SW 1271 (cell line): ENCODE results near the gene RITA1.

Experiments used
- DNase-seq, 2 experiments: peaks; one replicate each; lab custom pipeline; 2025; lab: John Stamatoyannopoulos, UW

Gene RITA1

DNA sequence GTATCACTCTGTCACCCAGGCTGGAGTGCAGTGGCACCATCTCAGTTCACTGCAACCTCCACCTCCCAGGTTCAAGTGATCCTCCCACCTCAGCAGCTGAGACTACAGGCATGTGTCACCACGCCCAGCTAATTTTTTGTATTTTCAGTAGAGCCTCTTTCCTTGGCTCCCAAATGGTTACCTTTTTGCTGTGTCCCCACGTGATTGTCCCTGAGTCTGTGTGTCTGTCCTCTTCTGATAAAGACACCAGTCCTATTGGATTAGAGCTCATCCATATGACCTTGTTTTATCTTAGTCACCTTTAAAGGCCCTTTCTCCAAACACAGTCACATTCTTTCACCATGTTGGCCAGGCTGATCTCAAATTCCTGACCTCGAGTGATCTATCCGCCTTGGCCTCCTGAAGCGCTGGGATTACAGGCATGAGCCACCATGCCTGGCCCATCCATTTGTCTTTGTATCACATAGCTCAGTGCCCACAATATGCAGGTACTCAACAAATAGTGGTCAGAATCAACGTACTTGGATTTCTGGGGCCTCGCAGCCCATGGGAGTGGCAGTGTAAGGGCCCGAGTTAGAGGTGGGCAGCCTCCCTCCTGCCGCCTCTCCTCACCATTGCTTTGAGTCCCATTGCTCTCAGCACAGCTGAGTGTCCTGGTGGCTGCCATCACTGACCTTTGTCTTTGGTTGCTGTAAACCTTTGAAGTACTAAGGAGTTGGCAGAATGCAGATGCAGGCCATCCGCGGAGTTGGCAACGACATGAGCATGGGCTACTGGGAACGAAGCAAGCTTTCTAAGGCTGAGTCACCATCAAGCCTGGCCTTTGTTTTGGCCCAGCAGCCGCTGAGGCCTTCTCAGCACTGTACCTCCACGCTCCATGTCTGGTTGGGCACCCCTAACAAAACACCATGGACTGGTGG is 45.1 kb downstream of the RITA1 start:
- no peak for DNase-seq

DNA sequence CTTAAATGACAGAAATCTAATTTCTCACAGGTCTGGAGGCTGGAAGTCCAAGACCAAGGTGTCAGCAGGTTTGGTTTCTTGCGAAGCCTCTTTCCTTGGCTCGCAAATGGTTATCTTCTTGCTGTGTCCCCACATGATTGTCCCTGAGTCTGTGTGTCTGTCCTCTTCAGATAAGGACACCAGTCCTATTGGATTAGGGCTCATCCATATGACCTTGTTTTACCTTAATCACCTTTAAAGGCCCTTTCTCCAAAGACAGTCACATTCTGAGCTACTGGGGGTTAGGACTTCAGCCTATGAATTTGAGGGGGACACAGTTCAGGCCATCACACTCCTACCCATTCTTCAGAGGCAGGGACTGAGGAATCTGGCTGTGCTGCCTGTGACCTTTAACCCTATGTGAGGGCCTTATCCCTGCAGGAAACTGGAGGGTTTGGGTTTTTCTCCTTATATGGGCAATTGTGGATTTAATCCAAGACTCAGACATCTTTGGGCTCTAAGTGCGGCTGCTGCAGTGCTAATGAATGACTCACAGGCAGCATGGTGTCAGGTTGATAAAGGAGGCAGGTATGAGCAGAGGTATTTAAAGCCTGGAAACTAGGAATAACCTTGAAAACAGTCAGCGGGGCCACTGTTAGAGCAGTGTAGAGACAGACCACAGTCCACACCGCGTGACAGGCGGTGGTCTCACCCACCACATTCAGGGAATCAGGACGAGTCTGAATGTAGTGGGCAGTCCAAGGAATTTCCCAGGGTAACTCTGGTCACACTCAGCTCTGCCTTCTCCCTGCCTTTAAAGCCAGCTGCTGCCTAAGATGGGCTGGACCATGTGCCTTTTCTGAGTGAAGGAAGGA is 45.9 kb downstream of the RITA1 start:
- DNase-seq, result peak in 1 of 2 experiments; percentile 36

DNA sequence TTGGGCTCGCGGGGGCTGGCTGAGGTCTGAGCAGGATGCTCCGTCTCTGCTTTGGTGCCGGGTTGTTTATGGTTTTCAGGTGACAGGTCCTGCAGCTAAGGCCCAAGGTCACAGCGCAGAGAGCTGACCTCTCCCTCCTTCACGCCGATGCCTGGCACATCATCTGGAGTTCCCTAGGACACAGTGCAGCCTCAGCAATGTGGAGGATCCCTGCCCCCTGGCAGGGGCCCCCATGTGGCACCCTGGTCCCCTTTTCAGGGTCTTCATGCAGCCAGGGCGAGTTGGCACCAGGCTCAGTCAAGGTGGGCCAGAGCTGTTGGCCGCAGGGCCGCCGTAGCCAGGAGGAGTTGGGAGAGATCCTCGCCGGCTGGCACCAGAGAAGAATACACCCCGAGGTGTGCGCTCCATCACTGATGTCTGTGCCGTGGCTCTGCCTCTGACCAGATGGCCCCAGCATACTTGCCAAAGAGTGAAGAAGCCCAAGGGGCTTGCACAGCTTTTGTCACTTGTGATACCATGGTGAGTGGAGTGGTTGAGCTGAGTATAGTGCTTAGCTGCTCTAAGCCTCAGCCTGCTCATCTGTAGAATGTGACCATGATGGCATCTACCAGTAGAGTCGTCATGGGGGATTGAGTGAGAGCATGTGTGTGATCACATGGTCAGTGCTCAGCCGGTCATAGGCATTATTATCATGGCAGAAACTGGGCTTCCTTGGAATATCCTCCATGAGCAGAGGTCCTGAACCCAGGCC is 46.7 kb downstream of the RITA1 start:
- no peak for DNase-seq

- DNase-seq, result no peak
Measured at GRCh38 chr12:113232840-113233585, 47.5 kb downstream of the RITA1 start.

GRCh38 chr12:113233967-113234366 is 48.4 kb downstream of the RITA1 start:
- no peak for DNase-seq

- DNase-seq, result no peak
Measured at GRCh38 chr12:113234483-113234882, 49.0 kb downstream of the RITA1 start.

DNA sequence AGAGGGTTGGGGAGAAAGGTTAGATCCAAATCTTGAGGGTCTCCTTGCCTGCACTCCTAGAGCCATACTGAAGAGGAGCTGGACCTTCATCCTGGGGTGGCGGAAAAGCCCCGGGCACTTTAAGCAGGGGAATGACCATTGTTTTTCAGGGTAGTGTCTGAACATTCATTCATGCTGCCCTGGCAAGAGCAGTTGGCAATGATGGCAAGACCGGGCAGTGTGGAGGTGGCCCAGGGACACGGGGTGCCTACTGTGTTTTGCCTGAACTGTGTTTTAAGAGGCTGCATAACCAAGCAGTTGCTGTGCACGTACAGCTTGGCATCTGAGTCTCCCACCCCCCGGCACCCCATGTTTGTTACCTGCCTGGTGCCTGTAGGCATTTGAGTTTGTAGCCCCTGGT is 50.5 kb downstream of the RITA1 start:
- DNase-seq, result no peak

DNA sequence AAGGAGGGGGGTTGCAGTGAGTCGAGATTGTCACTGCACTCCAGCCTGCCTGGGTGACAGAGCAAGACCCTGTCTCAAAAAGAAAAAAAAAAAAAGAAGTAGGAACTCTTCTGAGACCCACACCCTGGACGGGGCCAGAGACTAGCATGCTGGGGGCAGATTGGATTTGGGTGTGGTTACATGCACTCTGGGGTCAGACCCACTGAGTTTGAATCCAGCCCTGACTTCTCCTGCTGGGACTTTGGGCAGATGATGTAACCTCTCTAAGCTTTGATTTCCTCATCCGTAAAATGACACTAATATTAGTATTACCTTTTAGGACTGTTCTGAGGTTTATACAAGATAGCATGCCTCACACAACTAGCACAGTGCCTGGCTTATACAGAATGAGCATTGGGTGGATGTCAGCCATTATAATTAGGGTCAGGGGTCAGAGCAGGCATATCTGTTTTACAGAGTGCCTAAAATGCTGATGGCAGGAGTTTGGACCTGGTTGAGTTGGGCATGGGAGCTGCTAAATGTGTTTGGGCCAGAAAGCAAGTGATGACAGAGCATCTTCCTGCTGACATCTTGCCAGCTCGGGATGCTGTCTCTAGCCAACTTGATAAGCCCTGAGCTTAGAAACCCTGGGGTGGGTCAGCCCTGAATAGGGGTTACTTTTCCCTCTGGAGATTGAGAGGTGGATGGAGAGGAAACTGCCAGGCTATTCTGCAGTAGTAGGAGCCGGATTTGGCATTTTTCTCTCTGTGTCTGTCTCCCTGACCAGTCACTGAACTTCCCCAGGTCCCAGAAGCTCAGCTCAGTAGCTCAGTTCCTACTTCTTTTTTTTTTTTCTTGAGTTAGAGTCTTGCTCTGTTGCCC is 51.2 kb downstream of the RITA1 start:
- no peak for DNase-seq

GRCh38 chr12:113237748-113238147 is 52.2 kb downstream of the RITA1 start:
- DNase-seq, result no peak

DNA sequence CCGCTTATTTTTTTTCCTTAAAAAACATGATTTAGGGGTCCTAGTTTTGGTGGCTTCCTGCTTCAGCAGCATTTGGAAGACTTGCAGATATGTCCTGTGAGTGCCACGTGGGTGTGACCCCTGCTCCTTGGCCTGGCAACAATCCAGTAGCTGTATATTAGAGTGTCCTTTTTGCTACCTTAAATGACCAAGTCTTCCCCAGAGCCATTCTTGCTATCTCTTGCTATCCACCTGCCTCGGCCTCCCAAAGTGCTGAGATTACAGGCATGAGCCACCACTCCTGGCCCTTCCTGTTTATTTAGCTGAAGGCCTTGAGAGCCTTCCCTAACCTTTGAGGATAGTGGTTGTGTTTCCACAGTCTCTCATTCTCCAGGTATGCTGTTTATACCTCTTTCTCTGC is 52.8 kb downstream of the RITA1 start:
- no peak for DNase-seq

GRCh38 chr12:113239288-113239771 is 53.8 kb downstream of the RITA1 start:
- no peak for DNase-seq

- DNase-seq, result no peak
Measured at GRCh38 chr12:113239811-113240331, 54.4 kb downstream of the RITA1 start.

DNA sequence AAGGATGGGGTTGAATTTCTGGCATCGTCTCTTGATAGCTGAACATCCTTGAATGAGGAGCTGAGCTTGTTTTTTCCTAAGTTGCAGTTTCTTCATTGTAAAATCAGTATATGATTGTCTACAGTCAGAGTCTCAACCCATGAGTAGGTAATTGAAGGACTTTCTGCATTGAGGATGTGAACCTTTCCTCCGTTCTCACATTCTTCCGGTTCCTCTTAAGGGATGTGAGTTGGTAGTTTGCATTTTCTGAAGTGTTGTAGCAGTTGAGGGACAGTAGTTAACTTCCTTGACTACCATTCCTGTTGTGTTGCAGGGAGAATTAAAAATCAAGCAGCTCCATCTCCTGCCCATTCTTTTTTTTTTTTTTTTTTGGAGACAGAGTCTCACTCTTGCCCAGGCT is 54.9 kb downstream of the RITA1 start:
- no peak for DNase-seq

DNA sequence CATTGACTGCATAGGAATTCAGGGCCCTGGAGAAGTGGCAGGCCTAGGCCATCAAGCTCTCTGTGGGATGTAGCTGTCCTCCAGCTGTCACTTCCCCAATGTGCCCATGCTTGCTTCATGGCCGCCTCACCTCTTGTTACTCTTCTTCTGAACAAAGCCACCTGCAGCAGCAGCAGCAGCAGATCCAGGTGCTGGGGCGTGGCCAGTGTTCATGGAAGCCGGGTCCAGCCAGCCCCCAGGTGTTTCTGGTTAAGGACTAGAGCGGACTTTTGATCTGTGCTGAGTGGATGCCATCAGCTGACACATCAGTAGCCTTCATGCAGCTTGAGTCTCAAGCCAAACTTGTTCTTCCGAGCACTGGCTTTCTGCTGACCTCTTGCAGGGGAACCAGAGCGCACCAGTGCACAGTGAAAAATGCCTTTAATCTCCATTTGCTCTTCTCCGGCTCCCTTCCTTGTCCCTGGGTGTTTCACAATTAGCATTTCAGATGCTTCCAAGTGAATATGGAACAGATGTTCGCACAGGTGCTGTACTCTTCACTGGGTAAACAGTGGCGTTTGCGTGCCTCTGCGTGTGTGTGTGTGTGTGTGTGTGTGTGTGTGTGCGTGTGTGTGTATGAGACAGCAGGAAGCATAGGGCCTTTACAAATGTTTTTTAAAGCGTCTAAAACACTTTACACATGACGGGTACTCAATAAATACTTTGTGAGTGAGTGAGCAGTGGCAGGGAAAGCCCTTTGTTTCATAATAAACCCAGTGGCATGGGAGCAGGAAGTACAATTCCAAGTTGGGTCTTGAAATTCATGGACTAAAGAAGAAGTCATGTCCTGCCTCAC is 55.9 kb downstream of the RITA1 start:
- DNase-seq, result peak; percentile 33 to 68
